Raji (cell line): ENCODE results near the gene CHCHD6.

Experiments used
- POLR2A ChIP-seq: IDR thresholded peaks from 2 replicates; pipeline ENCODE4 v1.6.1; 2011; ENCODE audit warnings: low read depth, low read length, control low read depth; ENCODE audit not compliant: insufficient read depth

CHCHD6 gene

GRCh38 chr3:126682009-126682408 lies 22.0 kb upstream of the CHCHD6 start:
- no peak for TF ChIP-seq POLR2A

DNA sequence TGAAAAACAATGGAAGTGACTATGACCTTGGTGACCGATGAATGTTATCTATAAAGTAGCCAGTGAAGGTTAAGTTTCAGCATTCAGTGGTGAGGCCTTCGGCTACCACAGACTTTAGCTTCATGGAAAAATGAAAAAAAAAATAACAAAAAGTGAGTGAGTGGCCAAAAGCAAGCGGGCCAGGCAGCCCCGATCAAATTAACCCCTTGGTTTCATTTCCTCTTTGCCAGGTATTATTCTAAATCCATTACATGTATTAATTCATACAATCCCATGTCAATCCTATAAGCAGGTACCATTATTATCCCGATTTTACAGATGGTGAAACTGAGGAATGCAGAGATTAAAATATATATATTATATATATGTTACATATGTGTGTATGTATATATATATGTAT lies 21.0 kb upstream of the CHCHD6 start:
- no peak for TF ChIP-seq POLR2A

GRCh38 chr3:126684218-126684751 lies 19.8 kb upstream of the CHCHD6 start:
- no peak for TF ChIP-seq POLR2A

DNA sequence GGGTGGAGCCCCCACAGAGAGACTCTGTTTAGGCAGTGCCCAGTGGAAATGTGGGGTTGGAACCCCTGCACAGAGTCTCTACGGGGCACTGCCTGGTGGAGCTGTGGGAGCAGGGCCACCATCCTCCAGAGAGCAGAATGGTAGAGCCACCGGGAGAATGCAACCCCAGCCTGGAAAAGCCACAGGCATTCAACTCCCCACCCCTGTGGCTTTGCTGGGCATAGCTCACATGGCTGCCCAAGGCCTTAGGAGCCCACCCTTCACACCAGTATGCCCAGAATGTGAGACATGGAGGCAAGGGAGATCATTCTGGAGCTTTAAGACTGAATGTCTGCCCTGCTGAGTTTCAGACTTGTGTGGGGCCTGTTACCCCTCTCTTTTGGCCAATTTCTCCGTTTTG lies 19.0 kb upstream of the CHCHD6 start:
- TF ChIP-seq POLR2A: no peak

DNA sequence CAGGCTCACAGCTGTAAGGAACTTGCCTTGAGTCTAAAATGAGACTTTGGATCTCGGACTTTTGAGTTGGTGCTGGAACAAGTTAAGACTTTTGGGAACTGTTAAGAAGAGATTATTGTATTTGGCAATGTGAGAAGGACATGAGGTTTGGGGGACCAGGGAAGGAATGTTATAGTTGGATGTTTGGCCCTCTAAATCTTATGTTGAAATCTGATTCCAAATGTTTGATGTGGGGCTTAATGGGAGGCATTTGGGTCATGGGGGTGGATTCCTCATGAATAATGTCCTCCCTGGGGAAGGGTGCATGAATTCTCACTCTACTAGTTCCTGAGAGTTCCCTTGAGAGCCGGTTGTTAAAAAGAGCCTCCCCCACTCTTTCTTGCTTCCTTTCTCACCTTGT lies 18.5 kb upstream of the CHCHD6 start:
- no peak for TF ChIP-seq POLR2A

GRCh38 chr3:126691765-126692164 lies 12.3 kb upstream of the CHCHD6 start:
- no peak for TF ChIP-seq POLR2A

DNA sequence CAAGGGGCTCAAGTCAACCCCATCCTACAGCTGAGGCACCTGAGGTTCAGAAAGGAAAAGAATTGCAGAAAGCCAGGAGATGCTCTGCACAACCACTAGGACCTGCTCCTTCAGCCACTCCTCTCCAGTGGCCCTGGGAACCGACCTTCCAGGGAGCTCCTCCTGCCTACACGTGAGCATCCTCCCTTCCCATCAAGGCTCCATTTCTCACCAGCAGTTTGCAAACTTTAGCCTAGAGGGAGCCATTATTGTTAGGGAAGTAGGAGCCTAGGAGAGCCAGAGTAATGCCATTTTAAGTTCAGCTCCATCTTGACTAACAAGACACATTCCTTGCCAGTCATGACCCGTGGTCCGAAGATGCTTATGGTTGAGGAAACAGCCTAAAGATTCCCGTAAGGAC lies 11.2 kb upstream of the CHCHD6 start:
- no peak for TF ChIP-seq POLR2A

GRCh38 chr3:126693921-126694320 lies 10.1 kb upstream of the CHCHD6 start:
- no peak for TF ChIP-seq POLR2A

DNA sequence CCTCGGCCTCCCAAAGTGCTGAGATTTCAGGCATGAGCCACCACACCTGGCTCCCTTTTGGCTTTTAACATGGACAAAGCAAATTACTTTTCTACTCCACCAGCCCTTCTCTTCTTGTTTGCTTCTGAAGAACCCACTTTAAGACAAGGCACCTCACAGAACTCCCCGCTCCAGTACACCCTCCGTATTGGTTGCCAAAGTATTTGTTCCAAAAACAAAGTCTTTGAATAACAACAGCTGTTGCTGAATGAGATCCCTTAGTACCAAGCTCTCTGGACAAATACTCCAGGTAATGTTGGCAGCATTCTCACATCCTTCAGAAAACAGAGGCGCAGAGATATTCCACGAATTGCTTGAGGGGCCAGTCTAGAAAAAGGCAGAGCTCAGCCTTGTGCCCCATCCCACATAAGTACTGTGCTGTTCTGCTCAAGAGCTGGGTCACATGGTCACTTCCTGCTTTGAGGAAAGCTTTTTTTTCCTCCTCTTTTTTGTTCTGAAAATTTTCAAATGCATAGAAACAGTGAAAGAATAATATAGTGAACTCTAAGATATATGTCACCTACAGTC lies 7.3 kb upstream of the CHCHD6 start:
- no peak for TF ChIP-seq POLR2A

DNA sequence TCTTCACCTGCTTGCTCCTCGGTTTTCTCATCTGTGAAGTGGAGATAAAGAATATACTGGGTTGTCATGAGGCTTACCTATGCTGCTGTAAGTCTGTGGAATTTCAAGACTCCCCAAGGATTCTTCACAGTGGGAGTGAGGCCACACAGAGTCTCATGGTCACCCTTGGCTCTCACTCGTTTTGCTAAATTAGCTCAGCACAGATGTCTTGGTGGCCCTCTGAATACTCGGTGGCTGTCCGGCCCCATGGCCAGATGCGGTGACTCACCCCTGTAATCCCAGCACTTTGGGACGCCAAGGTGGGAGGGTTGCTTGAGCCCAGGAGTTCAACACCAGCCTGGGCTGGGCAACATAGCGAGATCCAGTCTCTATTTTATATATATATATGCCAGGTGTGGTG lies 5.0 kb upstream of the CHCHD6 start:
- no peak for TF ChIP-seq POLR2A

- no peak for TF ChIP-seq POLR2A
Observed at GRCh38 chr3:126704494-126705214, 614 bp downstream of the CHCHD6 start.

DNA sequence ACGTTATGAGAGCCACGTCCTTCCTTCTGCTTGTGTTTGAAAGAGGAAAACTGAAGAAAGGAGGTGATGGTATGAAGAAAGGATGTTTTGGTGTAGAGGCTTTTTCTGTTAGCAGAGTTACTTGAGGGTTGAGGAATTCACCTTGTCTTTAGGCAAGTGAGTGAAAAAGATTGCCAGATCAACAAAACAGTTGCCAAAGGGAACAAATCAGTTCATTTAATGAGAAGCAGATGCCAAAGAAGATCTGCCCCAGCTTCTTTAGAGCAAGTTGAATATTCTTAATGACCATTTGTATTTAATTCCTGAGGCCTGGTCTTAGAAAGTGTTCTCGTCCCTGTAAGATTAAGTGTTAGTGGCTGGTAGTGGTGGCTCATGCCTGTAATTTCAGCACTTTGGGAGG lies 2.6 kb downstream of the CHCHD6 start:
- TF ChIP-seq POLR2A: no peak

GRCh38 chr3:126711121-126711760 lies 7.2 kb downstream of the CHCHD6 start:
- TF ChIP-seq POLR2A: no peak

DNA sequence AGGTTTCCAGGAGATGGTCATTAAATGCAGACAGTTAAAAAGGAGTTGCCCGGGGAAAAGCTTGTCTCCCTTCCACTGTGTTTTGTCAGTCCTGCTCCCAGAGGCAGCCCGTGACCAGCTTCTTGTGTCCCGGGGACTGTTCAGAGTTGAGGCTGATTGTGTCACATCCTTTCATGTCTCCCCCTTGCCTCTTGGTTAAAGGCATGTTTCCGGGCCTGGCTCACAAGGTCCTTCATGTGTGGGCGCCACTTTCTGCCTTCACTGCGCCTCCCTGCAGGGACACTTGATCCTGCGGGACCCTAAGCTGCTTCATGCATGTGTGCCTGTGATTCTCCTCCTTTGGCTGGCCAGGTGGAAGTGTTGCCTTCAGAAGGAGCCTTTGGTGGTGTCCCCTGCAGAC lies 9.2 kb downstream of the CHCHD6 start:
- TF ChIP-seq POLR2A: no peak

DNA sequence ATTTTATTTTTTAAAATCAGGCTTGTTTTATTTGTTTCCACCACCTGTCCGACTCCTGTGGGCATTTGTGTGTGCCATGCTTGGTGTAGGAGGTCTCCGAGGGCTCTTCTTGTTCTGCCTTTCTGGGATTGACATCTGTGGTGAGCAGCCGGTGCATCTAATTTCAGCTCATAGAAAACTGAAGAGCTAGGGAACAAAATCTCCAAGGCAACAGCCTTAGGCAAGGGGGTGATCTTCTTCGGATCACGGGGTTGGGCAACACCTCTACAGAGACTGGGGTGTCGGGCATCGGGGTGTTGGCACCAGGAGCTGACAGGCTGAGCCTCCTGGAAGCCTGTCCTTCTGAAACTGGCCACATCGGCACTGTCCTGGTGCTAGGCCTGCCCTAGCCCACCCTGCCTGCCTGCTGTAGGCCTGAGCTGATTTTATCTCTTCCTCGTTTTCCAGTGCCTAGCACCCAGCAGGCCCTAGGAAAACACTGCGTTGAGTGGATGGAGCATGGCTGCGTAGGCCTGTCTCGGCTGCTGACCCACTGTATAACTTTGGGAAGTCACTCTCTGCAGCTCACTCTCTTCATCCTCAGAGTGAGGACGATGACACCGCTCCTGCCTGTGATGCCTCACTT lies 10.3 kb downstream of the CHCHD6 start:
- no peak for TF ChIP-seq POLR2A

- TF ChIP-seq POLR2A: no peak
Observed at GRCh38 chr3:126714921-126715320, 10.9 kb downstream of the CHCHD6 start.
